Dendritic cell treated with granulocyte-macrophage colony-stimulating factor and Interleukin-4, amounts not matched to agents 40 ng/mL and 50 ng/mL, for 4 days (primary cell): ENCODE measurements around the gene KRT20.
"Not testable (repeated sequence)": the region's sequence is repeated elsewhere in the genome, so short reads cannot be mapped to it uniquely, and the experiment has no call there.

ENCODE experiments used
- H3K27ac Mint-ChIP-seq: one replicate; pipeline ENCODE4 v1.8.0; 2022; ENCODE audit warnings: mild to moderate bottlenecking, mixed read lengths
- H3K27me3 Mint-ChIP-seq: one replicate; pipeline ENCODE4 v1.8.0; 2022; ENCODE audit warnings: mild to moderate bottlenecking, mixed read lengths
- H3K36me3 Mint-ChIP-seq: one replicate; pipeline ENCODE4 v1.8.0; 2022; ENCODE audit warnings: low read depth, mixed read lengths
- H3K4me1 Mint-ChIP-seq: one replicate; pipeline ENCODE4 v1.8.0; 2022; ENCODE audit warnings: low read depth, mixed read lengths
- H3K4me3 Mint-ChIP-seq: one replicate; pipeline ENCODE4 v1.8.0; 2022; ENCODE audit warnings: mild to moderate bottlenecking, moderate library complexity, mixed read lengths
- H3K9me3 Mint-ChIP-seq: one replicate; pipeline ENCODE4 v1.8.0; 2022; ENCODE audit warnings: mixed read lengths
- intact Hi-C: fragments of 100-400 bp; cut with micrococcal nuclease; formaldehyde crosslinking; loops from one replicate; pipeline ENCODE4 v1.15.0; 2022

Gene KRT20

GRCh38 chr17:40883031-40883430 lies 2.0 kb downstream of the KRT20 start:
- no peak overlapping the region for H3K27ac Mint-ChIP-seq

GRCh38 chr17:40879026-40879425 lies 6.0 kb downstream of the KRT20 start:
- no peak overlapping the region for H3K4me3 Mint-ChIP-seq
- no peaks in the 10 kb centered on the region for H3K4me1 Mint-ChIP-seq
- H3K27ac Mint-ChIP-seq: no peak overlapping the region
- no peaks in the 10 kb centered on the region for H3K9me3 Mint-ChIP-seq
- no peaks in the 10 kb centered on the region for H3K36me3 Mint-ChIP-seq
- intact Hi-C loops: no loop called here
- peaks cover 16% of the 10 kb centered on the region for H3K27me3 Mint-ChIP-seq

More at GRCh38 chr17:40883031-40883430, 2.0 kb downstream of the KRT20 start:
- no peaks in the 10 kb centered on the region for H3K9me3 Mint-ChIP-seq
- intact Hi-C loops: no loop called here
- H3K4me3 Mint-ChIP-seq: no peak overlapping the region
- peaks cover 25% of the 10 kb centered on the region for H3K27me3 Mint-ChIP-seq
- no peaks in the 10 kb centered on the region for H3K4me1 Mint-ChIP-seq
- H3K36me3 Mint-ChIP-seq: no peaks in the 10 kb centered on the region

- Mint-ChIP-seq H3K9me3 (no peaks in the 10 kb centered on the region), H3K4me3 (no peak overlapping the region), H3K27me3 (peaks cover 8% of the 10 kb centered on the region), H3K4me1 (no peaks in the 10 kb centered on the region), H3K27ac (no peak overlapping the region), H3K36me3 (no peaks in the 10 kb centered on the region)
- intact Hi-C loops: no loop called here
Measured at GRCh38 chr17:40878044-40878443, 7.0 kb downstream of the KRT20 start.

DNA sequence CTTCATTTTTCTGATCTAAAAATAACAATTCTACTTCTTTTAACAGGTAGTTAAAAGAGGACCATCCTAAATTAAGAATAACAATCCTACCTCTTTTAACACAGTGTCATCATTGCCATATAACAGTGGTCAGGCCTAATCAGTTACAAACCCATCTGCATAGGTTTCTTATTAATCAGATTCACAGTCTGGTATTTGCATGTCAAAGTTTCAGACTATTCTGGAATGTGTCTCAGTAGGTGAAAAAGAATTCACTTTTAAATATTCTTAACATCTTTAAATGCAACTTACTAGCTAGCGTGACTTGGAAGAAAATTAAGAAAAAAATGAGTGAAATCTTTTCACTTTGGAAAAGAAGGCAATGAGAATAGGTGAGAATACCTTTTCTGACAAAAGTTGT lies 11.2 kb downstream of the KRT20 start:
- H3K4me1 Mint-ChIP-seq: no peaks in the 10 kb centered on the region
- intact Hi-C loops: no loop called here
- H3K9me3 Mint-ChIP-seq: no peaks in the 10 kb centered on the region
- no peaks in the 10 kb centered on the region for H3K36me3 Mint-ChIP-seq
- H3K27ac Mint-ChIP-seq: no peak overlapping the region
- H3K4me3 Mint-ChIP-seq: no peak overlapping the region
- peaks cover 13% of the 10 kb centered on the region for H3K27me3 Mint-ChIP-seq

DNA sequence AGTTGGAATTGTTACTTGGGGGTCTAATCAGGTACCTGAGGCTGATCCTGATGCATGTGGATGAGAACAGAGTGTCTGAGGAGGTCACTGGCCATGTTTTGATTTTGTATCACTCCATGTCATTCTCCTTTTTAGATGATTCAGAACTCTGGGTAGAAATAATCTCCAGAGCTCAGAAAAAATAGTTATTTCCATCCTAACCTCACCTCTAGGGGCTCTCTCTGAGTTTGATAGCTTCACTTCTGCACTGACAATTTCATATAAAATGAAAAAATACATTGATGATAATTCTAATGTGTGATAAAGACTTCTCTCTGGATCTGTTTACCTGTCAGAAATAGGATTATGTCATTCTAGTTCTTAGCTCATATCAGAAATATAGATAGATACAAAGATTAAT lies 11.8 kb downstream of the KRT20 start:
- H3K9me3 Mint-ChIP-seq: no peaks in the 10 kb centered on the region
- H3K4me3 Mint-ChIP-seq: no peak overlapping the region
- H3K27ac Mint-ChIP-seq: no peak overlapping the region
- intact Hi-C loops: no loop called here
- H3K27me3 Mint-ChIP-seq: peaks cover 11% of the 10 kb centered on the region
- no peaks in the 10 kb centered on the region for H3K36me3 Mint-ChIP-seq
- H3K4me1 Mint-ChIP-seq: no peaks in the 10 kb centered on the region

DNA sequence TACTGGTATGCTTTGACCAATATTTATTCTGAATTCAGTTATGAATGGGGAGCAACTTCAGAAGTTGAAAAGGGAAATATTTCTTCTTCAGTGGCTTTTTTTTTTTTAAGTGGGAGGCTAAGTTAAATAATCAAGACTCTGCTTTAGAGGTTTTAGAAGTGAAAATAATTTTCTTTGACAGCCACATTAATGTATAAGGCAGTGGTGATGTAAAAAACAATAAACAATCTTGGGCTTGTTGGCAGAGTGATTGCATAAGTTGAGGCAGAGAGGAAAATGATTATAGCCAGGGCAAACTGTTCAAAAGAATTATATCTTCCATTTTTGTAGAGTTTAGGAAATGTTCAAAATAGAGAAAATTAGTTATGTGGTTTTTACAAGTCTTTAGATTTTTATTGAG lies 12.6 kb downstream of the KRT20 start:
- Mint-ChIP-seq H3K9me3 (no peaks in the 10 kb centered on the region), H3K27me3 (peaks cover 12% of the 10 kb centered on the region), H3K36me3 (no peaks in the 10 kb centered on the region), H3K4me1 (no peaks in the 10 kb centered on the region), H3K27ac (no peak overlapping the region), H3K4me3 (no peak overlapping the region)
- intact Hi-C loops: no loop called here

GRCh38 chr17:40871316-40871715 lies 13.7 kb downstream of the KRT20 start:
- H3K36me3 Mint-ChIP-seq: no peaks in the 10 kb centered on the region
- H3K4me1 Mint-ChIP-seq: no peaks in the 10 kb centered on the region
- H3K4me3 Mint-ChIP-seq: no peak overlapping the region
- H3K9me3 Mint-ChIP-seq: no peaks in the 10 kb centered on the region
- H3K27me3 Mint-ChIP-seq: peaks cover 17% of the 10 kb centered on the region
- H3K27ac Mint-ChIP-seq: no peak overlapping the region
- intact Hi-C loops: no loop called here

DNA sequence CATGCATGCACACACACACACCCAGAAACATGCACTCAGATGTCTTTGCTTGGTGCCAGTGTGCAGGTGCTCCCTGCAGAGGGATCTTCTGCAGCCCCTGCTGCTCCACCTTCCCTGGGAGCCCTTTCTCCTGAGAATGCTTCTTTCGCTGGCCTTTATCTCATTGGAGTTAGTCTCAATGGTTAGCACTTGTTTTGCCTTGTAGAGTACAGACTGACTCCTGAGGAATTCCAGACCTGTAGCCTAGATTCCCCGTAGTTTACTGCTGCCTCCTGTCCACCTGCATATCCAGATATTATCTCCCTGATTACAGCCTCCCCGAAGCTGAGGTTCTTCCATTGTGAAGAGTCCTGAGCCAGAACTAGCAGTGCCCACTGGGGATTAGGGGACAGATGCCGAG lies 14.9 kb downstream of the KRT20 start:
- intact Hi-C loops: no loop called here
- no peaks in the 10 kb centered on the region for H3K36me3 Mint-ChIP-seq
- H3K27me3 Mint-ChIP-seq: peaks cover 15% of the 10 kb centered on the region
- no peak overlapping the region for H3K27ac Mint-ChIP-seq
- H3K4me3 Mint-ChIP-seq: no peak overlapping the region
- no peaks in the 10 kb centered on the region for H3K9me3 Mint-ChIP-seq
- no peaks in the 10 kb centered on the region for H3K4me1 Mint-ChIP-seq

GRCh38 chr17:40866838-40867237 lies 18.2 kb downstream of the KRT20 start, which contains the start of gene KRT12:
Gene KRT12 (minus strand): TSS chr17:40867223. CDS start chr17:40867186, 37 bp downstream.
- Mint-ChIP-seq H3K4me1 (no peaks in the 10 kb centered on the region), H3K27ac (no peak within 1 kb of the TSS), H3K36me3 (no peaks in the 10 kb centered on the region), H3K4me3 (no peak within 1 kb of the TSS), H3K9me3 (no peaks in the 10 kb centered on the region), H3K27me3 (peaks cover 17% of the 10 kb centered on the region)
- intact Hi-C loops: no loop called here

- intact Hi-C loops: no loop called here
- Mint-ChIP-seq H3K4me3 (no peak overlapping the region), H3K27ac (no peak overlapping the region), H3K36me3 (no peaks in the 10 kb centered on the region), H3K27me3 (peaks cover 23% of the 10 kb centered on the region), H3K9me3 (no peaks in the 10 kb centered on the region), H3K4me1 (no peaks in the 10 kb centered on the region)
Measured at GRCh38 chr17:40864661-40865390, 20.2 kb downstream of the KRT20 start.

GRCh38 chr17:40862985-40863733 lies 21.9 kb downstream of the KRT20 start:
- Mint-ChIP-seq H3K4me1 (no peaks in the 10 kb centered on the region), H3K27me3 (peaks cover 25% of the 10 kb centered on the region), H3K4me3 (no peak overlapping the region), H3K9me3 (no peaks in the 10 kb centered on the region), H3K27ac (no peak overlapping the region), H3K36me3 (no peaks in the 10 kb centered on the region)
- intact Hi-C loops: no loop called here

- Mint-ChIP-seq H3K27me3 (peaks cover 21% of the 10 kb centered on the region), H3K4me1 (no peaks in the 10 kb centered on the region), H3K27ac (no peak overlapping the region), H3K4me3 (no peak overlapping the region), H3K9me3 (no peaks in the 10 kb centered on the region), H3K36me3 (no peaks in the 10 kb centered on the region)
- intact Hi-C loops: loop anchor here (5.0 kb wide), 1 partner anchor 688 kb away; no protein-coding TSS in a partner anchor
Measured at GRCh38 chr17:40859536-40859935, 25.5 kb downstream of the KRT20 start.

- H3K27ac Mint-ChIP-seq, H3K4me3 Mint-ChIP-seq, H3K4me1 Mint-ChIP-seq, H3K9me3 Mint-ChIP-seq, H3K36me3 Mint-ChIP-seq: not testable (repeated sequence)
- intact Hi-C loops: loop anchor here (5.0 kb wide), 1 partner anchor 689 kb away; no protein-coding TSS in a partner anchor
- peaks cover 19% of the 10 kb centered on the region for H3K27me3 Mint-ChIP-seq
Measured at GRCh38 chr17:40858667-40859066, 26.4 kb downstream of the KRT20 start.

DNA sequence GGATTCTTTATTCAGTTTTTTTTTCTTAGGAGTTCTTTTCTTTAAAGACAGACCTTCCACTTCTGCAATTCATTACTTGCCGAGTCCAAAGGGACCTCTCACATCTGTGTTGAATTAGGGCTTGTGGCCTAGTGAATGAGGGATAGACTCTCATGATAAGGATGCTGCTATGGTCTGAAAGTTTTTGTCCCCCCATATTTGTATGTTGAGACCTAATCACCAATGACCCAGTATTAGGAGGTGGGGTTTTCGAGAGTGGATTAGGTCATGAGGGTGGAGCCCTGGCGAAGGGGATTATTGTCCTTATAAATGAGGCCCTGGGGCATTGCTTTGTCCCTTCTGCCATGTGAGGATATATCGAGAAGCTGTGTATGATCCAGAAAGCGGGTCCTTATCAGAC lies 27.5 kb downstream of the KRT20 start:
- Mint-ChIP-seq H3K4me3 (no peak overlapping the region), H3K4me1 (no peaks in the 10 kb centered on the region), H3K27ac (no peak overlapping the region), H3K9me3 (no peaks in the 10 kb centered on the region), H3K36me3 (no peaks in the 10 kb centered on the region), H3K27me3 (peaks cover 16% of the 10 kb centered on the region)
- intact Hi-C loops: loop anchor here (5.0 kb wide), 1 partner anchor 690 kb away; no protein-coding TSS in a partner anchor
